HG03571 (cell line): ENCODE measurements around the gene VPS13D.
"Not testable (repeated sequence)": the region's sequence is repeated elsewhere in the genome, so short reads cannot be mapped to it uniquely, and the experiment has no call there.

Experiments used
- ATAC-seq: cut with Tn5 transposase; IDR thresholded peaks from one replicate; pipeline ENCODE4 v1.9.1; 2021; ENCODE audit not compliant: unreplicated experiment

The VPS13D gene

DNA sequence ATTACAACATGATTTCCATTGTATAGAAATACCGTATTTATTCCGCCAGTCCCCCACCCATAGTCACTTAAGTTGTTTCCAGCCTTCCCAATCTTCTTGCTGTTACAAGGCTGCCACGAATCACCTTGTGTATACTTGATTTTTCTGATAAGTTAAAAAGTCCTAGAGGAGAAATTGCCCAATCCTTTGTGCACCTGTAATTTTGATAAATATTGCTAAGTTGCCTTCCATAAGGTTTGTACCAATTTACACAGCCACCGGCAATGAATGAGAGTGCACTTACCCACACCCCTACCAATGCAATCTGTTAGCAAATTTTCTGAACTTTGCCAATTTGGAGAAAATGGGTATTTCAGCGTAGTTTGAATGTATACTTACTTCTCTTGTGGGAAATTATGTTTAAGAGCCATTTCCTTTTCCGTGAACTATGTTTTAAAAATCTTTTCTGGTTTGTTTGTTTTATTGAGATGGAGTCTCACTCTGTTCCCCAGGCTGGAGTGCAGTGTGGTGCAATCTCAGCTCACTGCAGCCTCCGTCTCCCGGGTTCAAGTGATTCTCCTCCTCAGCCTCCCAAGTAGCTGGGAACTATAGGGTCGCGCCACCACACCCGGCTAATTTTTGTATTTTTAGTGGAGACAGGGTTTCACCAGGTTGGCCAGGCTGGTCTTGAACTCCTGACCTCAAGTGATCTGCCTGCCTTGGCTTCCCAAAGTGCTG is 300.8 kb downstream of the VPS13D start:
- ATAC-seq, result no peak

DNA sequence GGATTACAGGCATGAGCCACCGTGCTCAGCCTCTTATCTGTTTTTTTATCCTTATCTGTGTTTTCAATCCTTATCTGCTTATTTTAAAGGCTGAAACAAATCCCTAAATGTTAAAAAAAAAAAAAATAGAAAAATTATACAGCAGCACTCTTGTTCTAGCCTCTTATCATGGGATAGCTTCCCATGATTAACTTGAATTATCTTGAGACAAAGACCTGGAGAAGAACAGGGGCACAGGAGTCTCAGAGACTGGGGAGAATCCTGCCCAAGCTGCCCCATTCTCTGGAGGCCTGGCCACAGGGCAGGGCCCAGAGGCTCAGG is 301.3 kb downstream of the VPS13D start:
- ATAC-seq, result no peak

DNA sequence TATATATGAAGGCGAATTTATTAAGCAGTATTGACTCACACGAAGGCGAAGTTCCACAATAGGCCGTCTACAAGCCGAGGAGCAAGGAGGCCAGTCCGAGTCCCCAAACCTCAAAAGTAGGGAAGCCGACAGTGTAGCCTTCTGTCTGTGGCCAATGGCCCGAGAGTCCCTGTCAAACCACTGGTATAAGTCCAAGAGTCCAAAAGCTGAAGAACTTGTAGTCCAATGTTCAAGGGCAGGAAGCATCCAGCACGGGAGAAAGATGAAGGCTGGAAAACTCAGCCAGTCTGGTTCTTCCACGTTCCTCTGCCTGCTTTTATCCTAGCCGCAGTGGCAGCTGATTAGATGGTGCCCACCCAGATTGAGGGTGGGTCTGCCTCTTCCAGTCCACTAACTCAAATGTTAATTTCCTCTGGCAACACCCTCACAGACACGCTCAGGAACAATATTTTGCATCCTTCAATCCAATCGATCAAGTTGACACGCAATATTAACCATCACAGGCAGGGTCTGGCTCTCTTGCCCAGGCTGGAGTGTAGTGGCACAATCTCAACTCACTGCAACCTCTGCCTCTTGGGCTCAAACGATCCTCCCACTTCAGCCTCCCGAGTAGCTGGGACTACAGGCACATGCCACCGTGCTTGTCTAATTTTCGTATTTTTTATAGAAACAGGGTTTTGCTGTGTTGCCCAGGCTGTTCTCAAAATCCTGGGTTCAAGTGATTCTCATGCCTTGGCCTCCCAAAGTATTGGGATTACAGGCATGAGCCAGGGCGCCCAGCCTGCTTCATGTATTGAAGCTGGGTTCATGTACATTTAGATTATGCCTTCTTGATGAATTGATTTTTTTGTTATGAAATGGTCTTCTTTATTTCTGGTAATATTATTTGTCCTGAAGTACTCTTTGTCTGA is 302.8 kb downstream of the VPS13D start:
- no peak for ATAC-seq

DNA sequence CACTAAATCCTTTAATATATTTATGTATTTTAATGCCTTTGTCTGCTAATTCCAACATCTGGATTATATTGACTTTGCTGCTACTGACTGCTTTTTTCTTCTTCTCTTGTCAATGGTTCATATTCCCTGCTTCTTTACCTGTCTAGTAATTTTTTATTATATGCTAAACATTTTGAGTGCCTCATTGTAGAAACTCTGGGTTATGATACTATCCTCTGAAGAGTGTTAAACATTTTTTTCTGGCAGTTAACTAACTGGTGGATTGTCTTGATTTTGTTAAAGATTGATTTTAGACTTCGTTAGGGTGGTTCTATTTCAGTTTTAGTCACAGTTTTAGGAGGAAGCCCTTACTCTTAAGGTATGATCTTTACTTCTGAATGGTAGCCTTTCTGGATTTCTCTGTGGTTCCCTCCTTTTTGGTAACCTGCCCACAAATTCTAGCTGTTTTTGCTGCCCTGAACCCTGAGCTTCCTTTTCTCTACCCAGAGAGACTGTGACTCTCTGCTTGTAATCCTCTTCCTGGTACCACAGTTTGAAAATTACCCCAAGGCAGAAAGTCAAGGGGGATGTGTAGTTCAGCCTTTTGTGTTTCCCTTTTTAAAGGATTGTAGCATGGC is 306.3 kb downstream of the VPS13D start:
- no peak for ATAC-seq

DNA sequence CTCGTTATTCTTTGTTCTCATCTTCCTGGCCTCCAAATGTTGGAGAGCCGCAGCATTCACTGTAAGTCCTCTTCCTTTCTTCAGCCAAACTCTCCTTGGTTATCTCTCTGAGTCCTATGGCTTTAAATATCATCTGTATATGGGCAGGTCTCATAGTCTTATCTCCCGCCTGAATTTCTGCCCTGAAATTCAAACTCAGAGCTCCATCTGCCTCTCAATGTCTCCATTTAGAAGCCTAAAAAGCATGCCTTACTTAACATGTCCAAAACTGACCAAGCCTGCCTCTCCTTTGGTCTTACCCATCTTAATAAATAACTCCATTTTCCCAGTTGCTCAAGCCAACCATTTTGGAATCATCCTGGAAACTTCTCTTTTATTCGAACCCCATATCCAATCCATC is 307.5 kb downstream of the VPS13D start:
- ATAC-seq, result no peak

DNA sequence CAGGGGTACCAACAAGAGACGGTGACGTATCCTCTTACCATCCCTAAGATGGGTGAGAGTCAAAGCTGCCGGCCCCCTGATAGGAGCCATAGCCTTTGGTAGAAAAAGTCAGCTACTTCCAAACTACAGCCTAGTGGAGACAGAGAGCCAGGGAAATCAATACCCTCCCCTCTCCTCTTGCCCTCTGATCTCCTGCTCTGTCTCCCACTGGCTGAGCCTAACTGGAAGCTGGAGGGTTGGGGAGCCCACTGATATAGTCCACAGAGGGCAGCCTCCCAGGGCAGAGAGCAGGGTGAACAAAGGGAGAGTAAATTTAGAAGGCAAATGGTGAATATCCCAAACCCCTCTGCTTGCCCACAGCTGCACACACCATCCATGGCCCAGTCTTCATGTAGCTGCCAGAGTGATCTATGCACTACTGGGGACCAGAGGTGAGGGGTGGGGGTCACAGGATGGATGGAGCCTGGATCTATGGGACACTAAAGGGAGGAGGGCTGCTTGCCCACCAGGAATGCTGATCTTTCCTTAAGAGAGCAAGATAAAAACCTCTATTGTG is 308.2 kb downstream of the VPS13D start:
- ATAC-seq, result no peak

DNA sequence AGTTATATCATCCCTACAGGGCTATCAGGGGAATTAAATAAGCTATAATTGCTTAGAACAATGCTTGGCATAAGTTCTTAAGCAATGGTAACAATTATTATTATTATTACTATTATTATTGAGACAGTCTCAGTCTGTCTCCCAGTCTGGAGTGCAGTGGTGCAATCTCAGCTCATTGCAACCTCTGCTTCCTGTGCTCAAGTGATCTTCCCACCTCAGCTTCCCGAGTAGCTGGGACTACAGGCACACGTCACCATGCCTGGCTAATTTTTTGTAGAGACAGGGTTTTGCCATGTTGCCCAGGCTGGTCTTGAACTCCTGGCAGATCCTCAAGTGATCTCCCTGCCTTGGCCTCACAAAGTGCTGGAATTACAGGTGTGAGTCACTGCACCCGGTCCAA is 308.7 kb downstream of the VPS13D start:
- ATAC-seq, result not testable (repeated sequence)

DNA sequence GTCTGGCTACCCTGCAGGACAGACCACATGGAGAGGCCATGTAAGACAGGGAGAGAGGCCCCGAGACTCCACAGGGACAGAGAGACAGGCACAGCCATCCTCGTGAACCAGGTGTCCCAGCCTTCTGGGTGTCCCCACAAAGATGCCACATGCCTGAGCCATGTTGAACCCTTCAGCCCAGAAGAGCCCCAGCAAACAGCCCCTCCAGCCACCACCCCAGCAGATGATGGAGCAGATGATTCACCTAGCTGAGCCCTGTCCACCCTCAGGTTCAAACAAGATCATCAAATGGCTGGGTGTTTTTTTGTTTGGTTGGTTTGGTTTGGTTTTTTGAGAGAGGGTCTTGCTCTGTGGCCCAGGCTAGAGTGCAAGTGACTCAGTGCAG is 309.5 kb downstream of the VPS13D start:
- ATAC-seq, result no peak

DNA sequence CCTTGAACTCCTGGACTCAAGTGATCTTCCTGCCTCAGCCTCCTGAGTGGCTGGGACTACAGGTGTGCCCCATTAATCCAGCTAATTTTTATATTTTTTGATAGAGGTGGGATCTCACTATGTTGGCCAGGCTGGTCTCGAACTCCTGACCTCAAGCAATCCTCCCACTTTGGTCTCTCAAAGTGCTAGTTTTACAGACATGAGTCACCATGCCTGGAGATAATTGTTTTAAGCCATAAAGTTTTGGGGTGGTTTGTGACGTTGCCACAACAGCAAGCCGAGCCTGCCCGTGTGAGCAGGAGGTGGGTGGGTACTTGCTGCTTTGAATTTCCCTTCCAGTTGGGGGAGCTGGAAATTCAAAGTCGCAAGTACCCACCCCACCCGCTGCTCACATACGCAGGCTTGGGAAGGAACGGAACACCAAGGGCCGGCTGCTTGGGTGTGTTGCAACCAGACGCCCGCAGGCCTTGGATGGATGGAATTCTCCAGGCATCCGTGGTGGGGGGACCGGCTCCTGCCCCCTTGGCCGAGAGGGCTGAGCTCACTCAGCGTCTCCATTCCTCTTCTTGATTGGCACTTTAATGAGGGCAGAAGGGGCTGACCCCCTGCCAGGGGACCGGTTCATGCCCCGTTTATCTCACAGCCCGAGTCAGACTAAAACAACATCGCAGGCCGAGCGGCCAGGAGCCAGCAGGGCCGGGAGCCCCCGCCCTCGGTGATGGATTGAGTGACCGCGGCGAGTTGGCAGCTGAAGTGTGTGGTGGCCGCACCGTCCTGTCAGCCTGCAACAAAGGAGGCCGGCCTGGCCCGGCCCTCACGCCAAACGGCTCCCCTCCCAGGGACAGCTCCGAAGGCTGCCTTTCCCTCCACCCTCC is 310.1 kb downstream of the VPS13D start:
- no peak for ATAC-seq

DNA sequence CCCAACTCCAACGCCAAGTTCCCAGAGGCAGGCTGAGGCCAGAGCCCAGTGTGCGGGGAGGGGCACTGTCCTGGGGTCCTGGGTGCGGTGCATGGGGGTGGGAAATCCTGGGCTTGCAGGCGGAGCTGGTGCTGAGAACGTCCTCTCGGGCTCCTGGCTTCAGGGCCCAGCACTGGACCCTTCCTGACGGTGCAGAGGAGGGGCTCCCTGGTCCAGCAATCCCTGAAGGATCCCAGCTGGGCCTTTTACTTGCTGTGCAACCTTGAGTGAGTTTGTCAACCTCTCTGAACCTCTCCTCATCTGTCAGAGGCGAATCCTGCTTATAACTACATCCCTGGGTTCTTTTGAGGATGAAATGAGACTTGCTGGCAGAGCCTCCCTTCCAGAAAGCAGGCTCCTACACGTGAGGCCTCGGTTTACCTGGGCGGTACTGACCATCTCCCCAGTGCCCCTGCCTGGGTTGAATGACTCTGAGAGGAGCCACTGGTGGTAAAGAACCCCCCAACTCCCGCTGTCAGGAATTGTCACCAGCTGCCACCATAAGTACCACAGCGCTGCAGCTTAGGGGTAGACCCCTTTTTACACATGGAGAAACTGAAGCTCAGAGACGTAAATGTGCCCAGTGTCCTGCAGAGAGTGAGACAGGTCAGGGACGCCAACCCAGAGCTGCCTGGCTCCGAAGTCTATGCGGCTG is 310.9 kb downstream of the VPS13D start:
- no peak for ATAC-seq

DNA sequence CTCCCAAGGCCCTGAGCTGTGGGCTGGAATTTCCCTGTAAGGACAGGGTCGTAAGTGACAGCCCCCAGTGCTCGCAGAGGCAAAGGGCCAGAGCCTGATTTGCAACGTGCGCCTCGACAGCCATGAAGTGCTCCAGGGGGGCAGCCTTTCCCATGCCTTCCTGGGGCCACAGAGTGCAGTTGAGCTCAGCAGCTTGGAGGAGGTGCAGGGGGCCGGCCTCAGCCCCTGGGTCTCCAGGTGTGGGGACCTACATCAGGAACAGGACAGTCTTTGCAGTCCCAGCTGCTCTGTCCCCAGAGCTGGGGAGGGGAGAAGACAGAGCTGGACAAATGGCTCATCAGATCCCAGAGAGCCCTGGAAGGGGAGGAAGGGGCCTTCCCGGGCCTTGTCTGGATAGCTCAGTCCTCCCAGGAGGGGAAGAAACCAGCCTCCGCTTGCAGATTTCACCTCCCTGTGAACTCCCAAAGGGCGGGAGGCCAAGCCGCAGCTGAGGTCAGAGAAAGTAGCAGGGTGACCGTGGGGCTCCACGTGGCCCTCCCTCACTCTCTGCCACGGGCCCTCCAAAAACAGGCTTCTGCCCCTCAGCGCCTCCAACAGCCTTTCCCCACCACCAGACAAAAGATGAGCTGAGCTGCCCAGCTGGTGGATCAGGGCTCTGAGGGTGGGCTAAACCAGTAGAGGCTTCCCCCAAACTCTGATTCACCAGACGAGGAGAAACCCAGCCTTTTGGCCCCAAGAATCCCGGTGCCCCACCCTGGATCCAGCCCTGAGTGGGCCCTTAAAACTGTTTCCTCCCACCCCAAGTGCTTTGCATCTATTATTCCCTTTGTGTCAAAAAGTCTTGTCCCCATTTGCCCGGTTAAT is 311.7 kb downstream of the VPS13D start:
- no peak for ATAC-seq

DNA sequence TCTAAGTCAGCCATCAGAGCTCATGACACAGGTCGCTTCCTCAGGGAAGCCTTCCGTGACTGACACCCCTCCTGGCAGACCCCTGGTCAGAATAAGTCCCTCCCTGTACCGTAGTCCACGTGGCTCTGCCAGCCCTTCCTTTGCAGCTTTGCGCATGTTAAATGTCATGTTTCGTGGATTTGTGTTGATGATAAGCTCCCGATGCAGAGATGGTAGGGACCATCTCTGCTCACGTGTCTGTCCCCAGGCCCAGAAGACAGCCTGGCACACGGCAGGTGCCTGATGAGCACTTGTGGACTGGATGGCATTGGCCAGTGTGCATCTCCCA is 312.3 kb downstream of the VPS13D start:
- no peak for ATAC-seq

DNA sequence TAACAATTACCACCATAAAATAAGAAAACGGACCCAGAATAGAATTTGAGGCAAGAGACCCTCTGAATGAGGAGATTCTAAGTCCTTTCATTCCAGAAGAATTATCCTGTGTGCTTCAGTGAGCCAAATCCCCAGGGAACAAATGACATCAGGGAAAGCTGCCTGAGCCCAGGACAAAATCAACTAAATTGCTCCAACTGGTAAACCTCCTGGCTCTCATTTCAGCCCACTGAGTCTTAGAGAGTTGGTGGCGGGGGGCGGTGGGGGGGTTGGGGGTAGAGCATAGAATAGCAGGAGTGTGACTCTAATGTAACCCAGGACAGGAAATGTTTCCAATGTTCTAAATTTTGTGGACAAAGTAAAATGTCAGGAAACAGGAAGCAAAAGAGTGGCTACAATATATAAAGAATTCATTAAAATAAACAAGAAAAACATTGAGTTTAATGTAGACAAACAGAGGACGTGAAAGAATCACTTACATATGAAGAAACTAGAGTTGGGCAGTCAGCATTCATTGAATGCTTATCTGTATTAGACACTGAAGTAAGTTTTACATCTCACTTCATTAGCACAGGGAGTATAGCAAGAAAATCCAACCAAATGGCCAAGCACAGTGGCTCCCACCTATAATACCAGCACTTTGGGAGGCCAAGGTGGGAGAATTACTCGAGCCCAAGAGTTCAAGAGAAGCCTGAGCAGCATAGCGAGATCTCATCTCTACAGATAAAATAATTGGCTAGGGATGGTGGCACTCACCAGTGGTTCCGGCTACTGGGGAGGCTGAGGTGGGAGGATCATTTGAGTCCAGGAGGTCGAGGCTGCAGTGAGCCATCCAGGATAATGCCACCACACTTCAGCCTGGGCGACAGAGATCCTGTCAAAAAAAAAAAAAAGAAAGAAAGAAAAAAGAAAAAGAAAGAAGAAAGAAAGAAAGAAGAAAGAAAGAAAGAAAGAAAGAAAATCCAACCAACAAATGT is 313.1 kb downstream of the VPS13D start:
- ATAC-seq, result no peak

DNA sequence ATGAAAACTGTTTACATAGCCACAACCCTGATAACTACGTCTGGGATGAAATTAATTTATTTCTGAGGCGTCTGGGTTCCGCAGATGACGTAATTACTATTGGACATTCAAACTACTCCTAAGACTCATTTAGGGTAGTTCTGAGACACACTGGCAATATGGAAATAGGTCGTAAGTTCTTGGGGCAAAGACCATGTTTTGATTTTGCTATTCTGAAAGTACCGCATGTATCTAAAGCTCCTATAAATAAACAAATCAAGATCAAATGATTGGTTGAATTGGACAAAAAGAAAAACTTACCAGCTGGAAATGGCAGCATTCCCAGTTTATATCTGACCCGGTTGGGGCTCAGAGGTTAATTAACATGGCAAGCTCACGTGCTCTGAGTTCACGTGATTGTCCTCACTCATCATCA is 313.9 kb downstream of the VPS13D start:
- no peak for ATAC-seq

DNA sequence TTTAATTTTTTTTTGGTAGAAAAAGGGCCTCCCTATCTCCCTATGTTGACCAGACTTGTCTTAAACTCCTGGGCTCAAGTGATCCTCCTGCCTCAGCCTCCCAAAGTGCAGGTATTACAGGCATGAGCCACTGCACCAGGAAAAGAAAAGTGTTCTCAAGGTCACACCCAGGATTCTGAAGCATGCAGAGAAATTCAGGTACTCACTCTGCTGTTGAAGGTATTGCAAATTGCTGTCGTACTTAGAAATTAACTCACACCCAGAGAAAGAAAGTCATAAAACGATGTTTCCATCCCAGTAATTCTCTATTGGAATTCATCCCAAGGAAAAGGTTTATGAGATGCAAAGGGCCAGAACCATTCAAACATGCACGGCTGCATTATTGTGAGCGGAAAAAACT is 314.5 kb downstream of the VPS13D start:
- ATAC-seq, result no peak

DNA sequence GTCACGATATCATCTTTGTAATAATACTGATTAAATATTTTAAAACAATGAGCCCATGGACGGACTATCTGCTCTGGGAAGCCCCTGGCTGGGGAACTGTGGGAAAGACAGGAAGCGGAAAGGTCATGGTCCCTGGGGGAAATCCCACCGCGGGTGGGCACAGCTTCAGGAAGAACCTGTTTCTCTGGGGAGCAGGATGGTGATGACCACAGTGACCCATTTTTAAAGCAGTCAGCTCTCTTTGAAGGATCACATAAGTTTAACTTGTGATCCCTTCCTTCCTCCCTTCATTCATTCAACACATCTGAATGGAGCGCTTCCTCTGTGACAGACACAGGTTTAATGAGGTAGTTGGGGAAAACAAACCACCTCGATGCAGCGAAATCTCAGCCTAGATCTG is 315.2 kb downstream of the VPS13D start:
- no peak for ATAC-seq

DNA sequence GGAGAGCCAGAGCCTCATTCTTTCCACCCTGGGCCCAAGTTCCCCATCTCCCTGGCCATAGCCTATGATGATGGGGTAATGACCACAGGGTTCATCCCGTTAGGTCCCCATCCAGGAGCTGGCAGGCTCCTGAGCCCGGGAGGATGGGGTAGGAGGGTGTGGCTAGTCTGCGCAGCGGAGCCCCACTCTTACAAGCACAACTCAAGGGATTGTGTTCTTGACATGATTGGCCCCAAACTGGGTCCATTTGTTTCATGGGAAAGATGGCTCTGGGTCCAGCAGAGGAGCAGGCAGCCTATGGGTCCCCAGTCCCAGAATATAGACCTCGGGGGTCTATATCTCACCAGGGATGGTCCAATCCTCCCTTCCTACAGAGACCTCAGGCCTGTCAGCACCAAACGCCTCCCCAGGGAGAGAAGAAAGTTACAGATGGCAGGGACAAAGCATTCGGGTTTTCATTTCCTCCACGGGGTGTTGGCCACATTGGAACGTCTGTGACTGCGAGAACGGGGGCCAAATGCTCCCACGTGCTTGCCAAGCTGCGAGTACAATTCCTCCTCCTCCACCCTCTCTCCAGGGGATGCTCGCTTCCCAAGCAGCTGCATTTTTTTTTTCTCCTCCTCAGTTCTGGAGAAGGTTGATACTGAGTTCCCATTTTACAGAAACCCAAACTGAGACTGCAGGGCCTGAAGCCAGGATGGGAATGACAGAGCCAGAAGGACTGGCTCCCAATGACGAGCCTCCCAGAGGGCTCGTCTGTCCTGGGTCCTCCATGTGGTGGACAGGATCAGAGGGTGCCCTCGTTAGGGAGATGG is 317.1 kb downstream of the VPS13D start:
- no peak for ATAC-seq
